Stimulated activated naive CD4-positive, alpha-beta T cell (primary cell): ENCODE measurements around the gene CAPZB.
A peak's percentile ranks its signal among the peaks of the same experiment; 100 is the strongest.

Experiments
- DNase-seq, 6 experiments: peaks; one replicate each; lab custom pipeline; 2025; lab: John Stamatoyannopoulos, UW

The CAPZB gene

DNA sequence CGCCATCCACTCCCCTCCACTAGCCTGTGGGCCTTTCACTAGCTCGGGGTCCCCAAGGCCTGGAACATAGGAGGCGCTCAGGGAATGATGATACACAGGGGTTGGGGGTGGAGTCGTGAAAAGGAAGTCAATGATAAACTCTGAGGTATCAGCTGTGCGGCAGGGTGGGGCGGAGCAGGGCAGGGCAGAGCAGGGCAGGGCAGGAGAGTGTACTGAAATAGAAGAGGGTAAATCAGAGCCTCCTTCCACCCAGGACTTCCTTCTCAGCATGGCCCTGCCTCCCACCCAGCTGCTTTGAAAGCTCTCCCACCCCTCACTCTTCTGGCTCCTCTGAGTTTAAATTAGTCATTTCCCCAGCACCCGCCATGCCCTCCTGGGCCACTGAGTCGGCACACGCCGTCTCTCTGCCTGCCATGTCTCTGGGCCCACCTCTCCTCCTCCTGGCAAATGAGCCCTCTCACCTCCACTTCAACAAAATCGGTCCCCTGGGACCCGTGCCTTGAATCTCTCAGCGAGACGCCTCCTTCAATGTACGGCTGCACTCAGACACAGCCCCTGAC is 16.9 kb downstream of the CAPZB start:
- DNase-seq, result peak; percentile 44 to 72 (median 60)

- DNase-seq, result no peak
Observed at GRCh38 chr1:19467199-19468187, 17.8 kb downstream of the CAPZB start.

DNA sequence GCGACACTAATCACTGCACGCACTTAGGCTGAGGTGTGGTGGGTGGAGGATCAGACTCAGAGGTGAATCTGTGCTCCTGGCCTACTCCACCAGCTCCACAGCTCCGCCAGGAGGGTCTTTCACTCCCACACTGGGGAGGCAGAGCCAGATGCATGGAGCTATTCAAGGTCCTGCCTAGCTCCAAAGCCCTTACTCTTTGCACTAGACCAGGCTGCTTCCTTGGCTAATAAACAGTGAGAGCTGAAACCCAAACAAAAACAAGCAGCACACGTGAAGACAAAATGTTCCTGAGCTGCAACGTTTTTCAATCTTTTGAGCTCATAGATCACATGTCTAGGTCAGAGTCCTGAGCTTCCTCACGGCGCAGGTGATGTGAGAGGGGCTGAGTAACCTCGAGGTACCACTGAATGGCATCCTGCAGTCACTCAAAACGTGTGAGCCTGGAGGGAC is 19.2 kb downstream of the CAPZB start:
- DNase-seq, result peak in 2 of 6 experiments; percentile 21 to 35

- no peak for DNase-seq
Observed at GRCh38 chr1:19465650-19466049, 19.7 kb downstream of the CAPZB start.

- DNase-seq, result no peak
Observed at GRCh38 chr1:19465123-19465522, 20.2 kb downstream of the CAPZB start.

GRCh38 chr1:19464696-19465095 is 20.6 kb downstream of the CAPZB start:
- no peak for DNase-seq

- DNase-seq, result peak in 1 of 6 experiments; percentile 31
Observed at GRCh38 chr1:19463504-19463803, 21.9 kb downstream of the CAPZB start.

- peak; percentile 32 to 83 (median 65) for DNase-seq
Observed at GRCh38 chr1:19462781-19463503, 22.4 kb downstream of the CAPZB start.

DNA sequence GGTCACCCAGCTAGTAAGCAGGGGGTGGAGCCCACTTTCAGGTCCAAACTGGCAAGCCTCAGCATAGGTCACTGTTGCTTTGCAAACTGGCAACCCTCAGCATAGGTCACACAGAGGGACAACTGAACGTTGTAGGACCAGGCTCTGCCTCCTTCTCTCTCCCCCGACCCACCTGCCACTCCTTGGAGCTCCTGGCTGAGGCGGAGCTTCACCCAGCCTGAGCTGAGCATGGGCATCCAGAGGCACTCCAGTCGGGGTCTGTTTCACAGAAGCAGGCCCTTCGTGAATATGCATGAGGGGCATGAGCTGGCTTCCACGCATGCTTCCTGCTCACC is 24.2 kb downstream of the CAPZB start:
- no peak for DNase-seq

- peak in 5 of 6 experiments; percentile 19 to 28 (median 23) for DNase-seq
Observed at GRCh38 chr1:19460535-19461219, 24.7 kb downstream of the CAPZB start.

- peak in 1 of 6 experiments; percentile 13 for DNase-seq
Observed at GRCh38 chr1:19458815-19459417, 26.4 kb downstream of the CAPZB start.

DNA sequence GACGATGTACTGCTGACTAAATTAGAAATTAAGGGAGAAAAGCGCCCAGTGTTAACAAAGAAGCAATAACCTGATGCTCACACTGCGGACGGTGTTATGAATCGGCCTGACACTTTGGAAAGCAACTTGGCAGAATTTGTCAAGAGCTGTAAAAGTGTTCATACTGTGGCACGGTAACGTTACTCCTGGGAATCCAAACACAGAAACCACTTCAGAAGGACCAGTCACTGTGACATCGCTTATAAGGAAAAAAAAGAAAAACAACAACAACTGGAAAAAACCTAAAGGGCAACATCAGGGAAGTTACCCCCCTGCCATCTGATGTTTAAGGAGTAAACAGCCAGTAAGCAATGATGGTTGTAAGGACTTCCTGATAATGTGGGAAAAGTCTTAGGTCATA is 27.7 kb downstream of the CAPZB start:
- DNase-seq, result no peak

- no peak for DNase-seq
Observed at GRCh38 chr1:19456968-19457441, 28.3 kb downstream of the CAPZB start.

GRCh38 chr1:19455353-19455752 is 30.0 kb downstream of the CAPZB start:
- DNase-seq, result no peak

GRCh38 chr1:19454265-19455146 is 30.8 kb downstream of the CAPZB start:
- peak in 2 of 6 experiments; percentile 7 to 18 for DNase-seq

GRCh38 chr1:19453741-19454201 is 31.6 kb downstream of the CAPZB start:
- DNase-seq, result no peak

DNA sequence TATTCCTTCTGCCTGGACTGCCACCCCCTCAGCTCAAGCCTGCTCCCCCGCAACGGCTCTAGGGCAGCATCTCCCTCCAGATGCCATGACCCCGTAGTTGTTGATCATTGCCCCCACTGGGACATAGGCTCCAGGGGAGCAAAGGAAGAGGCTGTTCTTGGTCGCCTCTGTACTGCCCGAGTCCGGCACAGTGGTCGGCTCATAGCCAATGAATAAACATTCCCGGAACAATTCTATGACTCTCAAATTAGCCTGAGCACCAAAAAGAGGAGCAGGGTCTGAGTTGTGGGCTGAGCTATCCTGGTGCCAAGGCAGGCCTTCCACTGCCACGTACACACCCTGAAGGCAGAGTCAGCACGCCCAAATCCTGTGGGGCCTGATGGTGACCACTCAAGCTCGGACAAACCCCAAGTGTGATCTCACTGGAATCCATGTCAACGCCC is 33.1 kb downstream of the CAPZB start:
- DNase-seq, result no peak

- no peak for DNase-seq
Observed at GRCh38 chr1:19450811-19451515, 34.4 kb downstream of the CAPZB start.

GRCh38 chr1:19449454-19450228 is 35.7 kb downstream of the CAPZB start:
- DNase-seq, result no peak
